Heart left ventricle (tissue), 16 donors: Measurements from ENCODE around the gene CLDN11. TPM values are rescaled to one million over a fixed set of nuclear protein-coding genes. Genes with fewer than 3 reads are reported as not detected.

Experiments
- ATAC-seq, 4 donors: fragments of 200-7000 bp; cut with Tn5 transposase; one replicate each; pipeline ENCODE4 v1.9.1; 2020 to 2022; ENCODE audit warnings: moderate library complexity in 4 of 4, mild to moderate bottlenecking in 3 of 4, moderate number of reproducible peaks in 1 of 4
- DNase-seq, 5 donors: peaks; one replicate each; pipeline ENCODE4 v3.0.0-alpha.2; 2020
- H3K27ac ChIP-seq, 12 donors: fragments of 200-600 bp; sonication (generic) in 4 of 12; one replicate each; pipeline versions ENCODE4 v1.5.0 to v1.8.0; 2016 to 2022; ENCODE audit warnings: mild to moderate bottlenecking in 2 of 12
- H3K27me3 ChIP-seq, 9 donors: fragments of 200-600 bp; sonication (generic) in 2 of 9; one replicate each; pipeline versions ENCODE4 v1.5.1 to v1.8.0; 2016 to 2022; ENCODE audit warnings: mild to moderate bottlenecking in 3 of 9
- H3K36me3 ChIP-seq, 9 donors: fragments of 200-600 bp; sonication (generic) in 2 of 9; one replicate each; pipeline versions ENCODE4 v1.5.0 to v1.8.0; 2018 to 2022; ENCODE audit warnings: mild to moderate bottlenecking in 2 of 9
- H3K4me1 ChIP-seq, 12 donors: fragments of 200-600 bp; sonication (generic) in 4 of 12; one replicate each; pipeline versions ENCODE4 v1.5.0 to v1.8.0; 2016 to 2022; ENCODE audit warnings: mild to moderate bottlenecking in 3 of 12
- H3K4me3 ChIP-seq, 12 donors: fragments of 200-600 bp; sonication (generic) in 4 of 12; one replicate each; pipeline versions ENCODE4 v1.5.0 to v1.8.0; 2017 to 2022; ENCODE audit warnings: mild to moderate bottlenecking in 9 of 12, moderate library complexity in 4 of 12
- H3K9me3 ChIP-seq, 12 donors: fragments of 200-600 bp; sonication (generic) in 4 of 12; one replicate each; pipeline versions ENCODE4 v1.5.0 to v1.8.0; 2016 to 2022; ENCODE audit warnings: mild to moderate bottlenecking in 1 of 12
- POLR2A ChIP-seq, 2 donors: fragments of 450-650 bp; IDR thresholded peaks; one replicate each; pipeline ENCODE4 v1.6.1; 2017; ENCODE audit warnings: antibody characterized with exemption in 2 of 2, mild to moderate bottlenecking in 2 of 2, moderate library complexity in 2 of 2
- WGBS, 4 donors: extraction: QIAGEN DNeasy Blood & Tissue Kit in 2 of 4; methylation state at CpG; one replicate each; pipeline versions ENCODE4 v1.1.5 to v1.1.7; 2013 to 2018; 5-methylcytosine and 5-hydroxymethylcytosine counted together
- intact Hi-C, 10 donors: fragments of 100-400 bp; cut with DNase I; formaldehyde crosslinking; loops; one replicate each; pipeline versions ENCODE4 v1.11.1 to v1.14.2; 2022
- polyA plus RNA-seq, 2 donors: library from polyadenylated mRNA; stranded (reverse); fragments of 200-250 nt; gene quantifications; one replicate each; pipeline ENCODE4 v1.2.3, GENCODE V29; 2013
- total RNA-seq, 9 donors: library from RNA; depleted of rRNA in 2 of 9; stranded (reverse); fragments of >200 nt in 2 of 9; fragmentation: NEBNext Ultra II Directional in 3 of 9; extraction: Animal tissue kit (Norgen Biotek cat#: 25700) in 3 of 9; gene quantifications; one replicate each; pipeline versions ENCODE4 v1.1.0 to v1.2.4, GENCODE V29; 2016 to 2023
- TF ChIP-seq, protein P1 (sequence below), 12 donors: fragments of 200-600 bp; sonication (generic) in 4 of 12; IDR thresholded peaks; one replicate each; pipeline versions ENCODE4 v1.5.0 to v1.8.0; 2018 to 2022; ENCODE audit warnings: antibody characterized with exemption in 12 of 12, mild to moderate bottlenecking in 5 of 12
- donor health status: ischemic (EF 13 %, LVEDD 7.1; RV severe dilation, severe dysfunction).
- donor health status: healthy with polysubstance abuse.
- donor health status: DM: no; HTN: yes; CAD: no.
- donor health status: DM: no; HTN: no; CAD: no.
- donor health status: ischemic (EF 25% LVEDD 6.9; RV normal size, moderate dysfunction).
- donor health status: ischemic (EF 25% LVEDD 5.7; RV mildly dilated, moderate dysfunction).
- donor health status: healthy.
- donor health status: DM: yes; HTN: yes; CAD: no.
- donor health status: ischemic (EF 35%, LVEDD 5.7; RV mildly dilated, moderate dysfunction).
- donor health status: nonischemic (EF 11% LVEDD 7.7; RV severe dilation, severe dysfunction).
- donor health status: DM: yes; HTN: yes; CAD: no.
- donor health status: PGD.
- donor health status: ischemic (EF 29% LVEDD 5.4; RV normal size, mild dysfunction).
- donor health status: nonischemic (EF 23%, LVEDD 6.1; RV moderate dilation, normal function).

CLDN11 gene
- total and polyA plus RNA-seq, 11 donors: 1.5 to 12.5 (median 3.0) TPM

- H3K36me3 ChIP-seq: no peaks in the 10 kb centered on the region
- TF ChIP-seq, protein P1, sequence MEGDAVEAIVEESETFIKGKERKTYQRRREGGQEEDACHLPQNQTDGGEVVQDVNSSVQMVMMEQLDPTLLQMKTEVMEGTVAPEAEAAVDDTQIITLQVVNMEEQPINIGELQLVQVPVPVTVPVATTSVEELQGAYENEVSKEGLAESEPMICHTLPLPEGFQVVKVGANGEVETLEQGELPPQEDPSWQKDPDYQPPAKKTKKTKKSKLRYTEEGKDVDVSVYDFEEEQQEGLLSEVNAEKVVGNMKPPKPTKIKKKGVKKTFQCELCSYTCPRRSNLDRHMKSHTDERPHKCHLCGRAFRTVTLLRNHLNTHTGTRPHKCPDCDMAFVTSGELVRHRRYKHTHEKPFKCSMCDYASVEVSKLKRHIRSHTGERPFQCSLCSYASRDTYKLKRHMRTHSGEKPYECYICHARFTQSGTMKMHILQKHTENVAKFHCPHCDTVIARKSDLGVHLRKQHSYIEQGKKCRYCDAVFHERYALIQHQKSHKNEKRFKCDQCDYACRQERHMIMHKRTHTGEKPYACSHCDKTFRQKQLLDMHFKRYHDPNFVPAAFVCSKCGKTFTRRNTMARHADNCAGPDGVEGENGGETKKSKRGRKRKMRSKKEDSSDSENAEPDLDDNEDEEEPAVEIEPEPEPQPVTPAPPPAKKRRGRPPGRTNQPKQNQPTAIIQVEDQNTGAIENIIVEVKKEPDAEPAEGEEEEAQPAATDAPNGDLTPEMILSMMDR (IDR thresholded peaks at IDR 0.05): no peak
- TF ChIP-seq POLR2A (IDR thresholded peaks at IDR 0.05): no peak
- H3K27me3 ChIP-seq: peaks cover 0 to 37% (median 23%) of the 10 kb centered on the region in 9 donors
- no peaks in the 10 kb centered on the region for H3K9me3 ChIP-seq
- DNase-seq (peak in 1 of 5 donors; percentile 17), ATAC-seq (peak; percentile 20 to 27 (median 24))
- intact Hi-C loops: no loop called here
- H3K4me3 ChIP-seq: peak overlapping the region in 9 of 12 donors; percentile 17 to 61 (median 44)
- peaks cover 0 to 34% (median 22%) of the 10 kb centered on the region in 12 donors for H3K4me1 ChIP-seq
- WGBS, 4 donors: 37 to 48% (median 43%) methylated on average over 11 to 12 of the region's 12 CpGs
- peak overlapping the region in 11 of 12 donors; percentile 14 to 70 (median 45) for H3K27ac ChIP-seq
Measured at GRCh38 chr3:170421111-170421641, 2.5 kb downstream of the CLDN11 start.

DNA sequence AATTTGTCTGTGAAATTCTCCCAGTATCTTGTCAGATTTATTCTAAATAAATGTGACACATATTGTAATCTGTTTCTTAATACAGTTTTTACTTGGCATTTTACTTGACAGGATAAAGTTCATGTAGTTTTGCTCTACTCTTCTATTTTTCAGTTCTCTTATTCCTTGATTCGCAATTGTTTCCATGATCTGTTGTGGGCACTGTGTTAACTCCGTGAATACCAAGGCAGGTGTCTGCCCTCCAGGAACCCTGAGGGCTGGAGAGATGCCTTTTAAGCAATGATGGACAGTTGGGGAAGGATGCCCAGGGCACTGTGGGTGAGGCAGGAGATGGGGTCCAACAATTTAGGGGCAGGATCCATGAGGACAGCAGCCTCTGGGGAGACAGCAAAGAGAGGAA, 3.1 kb downstream of the CLDN11 start:
- WGBS, 4 donors: 83 to 91% (median 86%) methylated on average over 2 of the region's 2 CpGs

DNA sequence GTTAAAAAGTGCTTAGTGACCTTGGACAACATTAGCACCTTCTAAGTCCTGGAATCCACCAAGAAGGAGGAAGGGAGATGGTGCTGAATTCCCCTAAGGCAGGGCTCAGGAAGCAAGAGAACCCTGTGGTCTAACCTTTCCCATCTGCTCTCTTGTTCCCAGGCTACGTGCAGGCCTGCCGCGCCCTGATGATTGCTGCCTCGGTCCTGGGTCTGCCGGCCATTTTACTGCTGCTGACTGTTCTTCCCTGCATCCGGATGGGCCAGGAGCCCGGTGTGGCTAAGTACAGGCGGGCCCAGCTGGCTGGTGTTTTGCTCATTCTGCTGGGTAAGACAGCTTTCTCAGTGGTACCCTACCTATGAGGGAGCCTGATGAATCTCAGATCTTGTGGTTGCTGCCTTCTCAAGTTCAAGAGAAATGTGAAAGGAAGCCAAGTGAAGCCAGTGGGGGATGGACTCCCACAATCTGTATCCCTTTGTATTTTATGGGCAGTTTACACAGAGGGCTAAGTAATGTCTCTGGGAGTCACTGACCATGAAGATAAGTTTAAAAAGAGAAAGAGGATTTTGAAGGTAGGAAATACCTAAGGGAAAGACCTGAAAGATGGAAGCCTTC, 4.4 kb downstream of the CLDN11 start:
- H3K27me3 ChIP-seq: peaks cover 0 to 27% (median 16%) of the 10 kb centered on the region in 9 donors
- H3K27ac ChIP-seq: no peak overlapping the region
- intact Hi-C loops: no loop called here
- 58 to 85% (median 80%) methylated on average over 6 to 8 of the region's 8 CpGs for WGBS, 4 donors
- no peaks in the 10 kb centered on the region for H3K9me3 ChIP-seq
- H3K4me3 ChIP-seq: no peak overlapping the region
- no peak for DNase-seq
- H3K4me1 ChIP-seq: peaks cover 0 to 34% (median 21%) of the 10 kb centered on the region in 12 donors
- ATAC-seq: no peak
- no peaks in the 10 kb centered on the region for H3K36me3 ChIP-seq
- TF ChIP-seq POLR2A (IDR thresholded peaks at IDR 0.05): no peak
- TF ChIP-seq, protein P1 (IDR thresholded peaks at IDR 0.05): no peak

More for the DNA sequence above, 3.1 kb downstream of the CLDN11 start:
- no peak for ATAC-seq
- peaks cover 0 to 34% (median 22%) of the 10 kb centered on the region in 12 donors for H3K4me1 ChIP-seq
- intact Hi-C loops: no loop called here
- peak overlapping the region in 5 of 12 donors; percentile 14 to 45 (median 43) for H3K27ac ChIP-seq
- TF ChIP-seq, protein P1 (IDR thresholded peaks at IDR 0.05): no peak
- no peak for TF ChIP-seq POLR2A (IDR thresholded peaks at IDR 0.05)
- peaks cover 0 to 37% (median 18%) of the 10 kb centered on the region in 9 donors for H3K27me3 ChIP-seq
- H3K9me3 ChIP-seq: no peaks in the 10 kb centered on the region
- H3K36me3 ChIP-seq: no peaks in the 10 kb centered on the region
- H3K4me3 ChIP-seq: peak overlapping the region in 7 of 12 donors; percentile 22 to 61 (median 53)
- DNase-seq: no peak

- no peak for ATAC-seq
- TF ChIP-seq, protein P1 (IDR thresholded peaks at IDR 0.05): no peak
- TF ChIP-seq POLR2A (IDR thresholded peaks at IDR 0.05): no peak
Measured at GRCh38 chr3:170424879-170425278, 6.2 kb downstream of the CLDN11 start.

More at GRCh38 chr3:170424879-170425278, 6.2 kb downstream of the CLDN11 start:
- H3K36me3 ChIP-seq: no peaks in the 10 kb centered on the region
- H3K9me3 ChIP-seq: no peaks in the 10 kb centered on the region
- peaks cover 0 to 9% (median 0%) of the 10 kb centered on the region in 9 donors for H3K27me3 ChIP-seq
- no peak overlapping the region for H3K4me3 ChIP-seq
- intact Hi-C loops: loop anchor here in 1 of 10 donors (5.0 kb wide), 1 partner anchor 382 kb away; no protein-coding TSS in a partner anchor
- WGBS, 4 donors: 75 to 79% (median 78%) methylated on average over 8 of the region's 8 CpGs
- no peak overlapping the region for H3K27ac ChIP-seq
- no peak for DNase-seq
- peaks cover 0 to 21% (median 8%) of the 10 kb centered on the region in 12 donors for H3K4me1 ChIP-seq
